Mesodermal cell (in vitro differentiated cells): ENCODE measurements around the gene RRAS2.
"Not testable (repeated sequence)": the region's sequence is repeated elsewhere in the genome, so short reads cannot be mapped to it uniquely, and the experiment has no call there.

Experiments
- H3K27ac ChIP-seq: 2 replicates; pipeline ENCODE4 v1.7.0; 2013; ENCODE audit warnings: mild to moderate bottlenecking, low read depth, low read length, moderate library complexity; ENCODE audit not compliant: severe bottlenecking
- H3K36me3 ChIP-seq: 2 replicates; pipeline ENCODE4 v1.7.1; 2013; ENCODE audit warnings: mild to moderate bottlenecking, low read length, moderate library complexity; ENCODE audit not compliant: control insufficient read depth, insufficient read depth
- H3K4me1 ChIP-seq: one replicate; pipeline ENCODE4 v1.7.1; 2013; ENCODE audit warnings: mild to moderate bottlenecking, low read length; ENCODE audit not compliant: insufficient read depth, control insufficient read depth, poor library complexity, severe bottlenecking
- H3K4me3 ChIP-seq: 2 replicates; pipeline ENCODE4 v1.7.0; 2013; ENCODE audit warnings: low read length, control low read depth, mild to moderate bottlenecking; ENCODE audit not compliant: insufficient read depth, poor library complexity, severe bottlenecking; ENCODE audit errors: extremely low read depth
- H3K9me3 ChIP-seq: 2 replicates; pipeline ENCODE4 v1.7.1; 2013; ENCODE audit warnings: mild to moderate bottlenecking, low read length, moderate library complexity; ENCODE audit not compliant: control insufficient read depth
- WGBS, 2 experiments: methylation state at CpG; one replicate each; pipeline ENCODE4 v1.1.5; 2013; ENCODE audit warnings: missing lambda C conversion rate in 2 of 2; ENCODE audit not compliant: insufficient coverage in 2 of 2; 5-methylcytosine and 5-hydroxymethylcytosine counted together

Gene RRAS2

GRCh38 chr11:14308114-14308896 is 50.7 kb downstream of the RRAS2 start:
- Histone ChIP-seq H3K27ac (no peak overlapping the region), H3K9me3 (no peaks in the 10 kb centered on the region), H3K36me3 (no peaks in the 10 kb centered on the region), H3K4me1 (peaks cover 7% of the 10 kb centered on the region), H3K4me3 (no peak overlapping the region)
- WGBS, 2 experiments = no CpG with 5 or more reads among the region's 5 CpGs

- H3K27ac ChIP-seq = no peak overlapping the region
- WGBS, 2 experiments = 94 to 100% methylated on average over 1 of the region's 1 CpG
- no peaks in the 10 kb centered on the region for H3K9me3 ChIP-seq
- H3K36me3 ChIP-seq = no peaks in the 10 kb centered on the region
- H3K4me3 ChIP-seq = no peak overlapping the region
- peaks cover 7% of the 10 kb centered on the region for H3K4me1 ChIP-seq
Observed at GRCh38 chr11:14306481-14306880, 52.5 kb downstream of the RRAS2 start.

- H3K36me3 ChIP-seq = no peaks in the 10 kb centered on the region
- H3K4me1 ChIP-seq = peaks cover 3% of the 10 kb centered on the region
- 100% methylated on average over 1 of the region's 7 CpGs; no CpG with 5 or more reads in 1 of the 2 experiments for WGBS, 2 experiments
- H3K9me3 ChIP-seq = no peaks in the 10 kb centered on the region
- no peak overlapping the region for H3K4me3 ChIP-seq
- H3K27ac ChIP-seq = no peak overlapping the region
Observed at GRCh38 chr11:14305649-14306048, 53.3 kb downstream of the RRAS2 start.

- Histone ChIP-seq H3K9me3 (no peaks in the 10 kb centered on the region), H3K27ac (no peak overlapping the region), H3K4me3 (no peak overlapping the region), H3K4me1 (peaks cover 13% of the 10 kb centered on the region), H3K36me3 (no peaks in the 10 kb centered on the region)
Observed at GRCh38 chr11:14304601-14305000, 54.4 kb downstream of the RRAS2 start.

DNA sequence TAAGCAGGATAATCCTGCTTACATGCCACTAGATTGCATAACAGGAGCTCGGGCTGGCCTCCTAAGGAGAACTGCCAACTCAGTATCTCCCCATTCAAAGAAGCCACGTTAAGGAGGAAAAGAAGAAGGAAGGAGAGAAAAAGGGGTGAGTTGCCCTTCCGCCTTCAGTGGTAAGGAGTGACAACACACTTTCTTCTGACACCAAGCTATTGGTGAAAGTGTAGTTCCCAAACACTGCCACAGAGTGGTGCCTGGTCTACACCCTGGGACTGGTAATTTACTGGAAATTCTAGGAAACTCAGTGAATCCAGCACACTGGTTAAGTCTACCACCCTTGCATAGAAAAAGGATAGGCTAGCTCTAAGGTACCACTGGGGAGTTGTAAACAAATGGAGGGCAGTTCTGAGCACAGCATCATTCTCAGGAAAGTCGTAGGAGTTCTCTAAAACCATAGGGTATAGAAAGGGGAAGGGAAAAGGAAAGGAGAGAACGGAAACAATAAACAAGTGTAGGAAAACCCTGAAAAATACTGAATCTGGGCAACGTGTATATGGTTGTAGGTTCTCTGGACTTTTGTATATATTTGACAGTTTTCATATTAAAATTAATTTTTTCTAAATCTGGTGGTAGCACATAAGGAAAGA is 58.2 kb downstream of the RRAS2 start:
- Histone ChIP-seq H3K4me3 (no peak overlapping the region), H3K4me1 (peaks cover 10% of the 10 kb centered on the region), H3K36me3 (peaks cover under 1% of the 10 kb centered on the region), H3K27ac (no peak overlapping the region), H3K9me3 (no peaks in the 10 kb centered on the region)
- 8 to 46% methylated on average over 1 to 2 of the region's 6 CpGs for WGBS, 2 experiments

GRCh38 chr11:14299921-14300320 is 59.1 kb downstream of the RRAS2 start:
- Histone ChIP-seq H3K9me3 (no peaks in the 10 kb centered on the region), H3K27ac (no peak overlapping the region), H3K36me3 (peaks cover 4% of the 10 kb centered on the region), H3K4me3 (no peak overlapping the region), H3K4me1 (peaks cover 10% of the 10 kb centered on the region)
- no CpG with 5 or more reads among the region's 1 CpG for WGBS, 2 experiments

DNA sequence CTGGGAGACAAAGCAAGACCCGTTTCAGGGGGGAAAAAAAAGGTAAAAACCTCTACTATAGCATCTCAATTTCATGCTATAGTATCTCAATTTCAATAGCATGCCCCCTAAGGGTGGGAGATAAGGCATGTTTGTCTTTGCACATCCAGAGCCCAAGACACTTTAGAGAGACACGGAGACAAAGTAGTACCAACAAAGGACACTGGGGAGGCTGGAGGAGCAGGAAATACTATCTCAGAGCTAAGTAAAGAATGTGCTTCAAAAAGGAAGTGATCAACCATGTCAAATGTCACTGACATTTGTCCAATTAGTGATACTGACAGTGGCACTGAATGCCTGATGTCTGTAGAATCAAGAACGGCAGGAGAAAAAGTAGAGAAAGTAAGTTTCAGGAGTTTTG is 68.6 kb downstream of the RRAS2 start:
- no peaks in the 10 kb centered on the region for H3K9me3 ChIP-seq
- H3K4me1 ChIP-seq = peaks cover 5% of the 10 kb centered on the region
- H3K27ac ChIP-seq = no peak overlapping the region
- no peak overlapping the region for H3K4me3 ChIP-seq
- peaks cover 55% of the 10 kb centered on the region for H3K36me3 ChIP-seq
- WGBS, 2 experiments = 86 to 100% methylated on average over 2 to 3 of the region's 3 CpGs

- no peak overlapping the region for H3K27ac ChIP-seq
Observed at GRCh38 chr11:14288189-14288935, 70.6 kb downstream of the RRAS2 start.

DNA sequence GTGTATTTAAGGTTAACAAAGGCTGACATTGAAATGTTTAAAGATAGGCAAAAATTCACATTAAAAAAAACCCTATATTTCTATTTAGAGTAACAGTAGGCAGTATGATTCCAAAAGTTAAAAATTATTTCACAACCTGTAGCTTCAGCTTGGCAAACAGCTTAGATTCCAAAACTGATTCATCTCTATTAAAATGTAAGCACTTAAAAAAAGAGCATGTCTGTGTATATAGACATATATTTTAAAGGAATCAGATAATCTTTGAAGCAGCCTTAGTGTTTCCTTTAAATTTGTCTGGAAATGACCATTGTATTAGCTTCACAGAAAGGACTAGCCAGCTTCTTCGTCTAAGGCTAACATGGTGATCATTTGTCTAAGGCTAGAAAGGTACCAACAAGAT is 80.1 kb downstream of the RRAS2 start:
- H3K4me1 ChIP-seq, H3K27ac ChIP-seq, H3K4me3 ChIP-seq, H3K9me3 ChIP-seq: not testable (repeated sequence)
- peaks cover 46% of the 10 kb centered on the region for H3K36me3 ChIP-seq
- 93 to 100% methylated on average over 1 of the region's 1 CpG for WGBS, 2 experiments

More at GRCh38 chr11:14288189-14288935, 70.6 kb downstream of the RRAS2 start:
- Histone ChIP-seq H3K9me3 (no peaks in the 10 kb centered on the region), H3K36me3 (peaks cover 48% of the 10 kb centered on the region), H3K4me3 (no peak overlapping the region), H3K4me1 (peaks cover 5% of the 10 kb centered on the region)
- WGBS, 2 experiments = 88 to 92% methylated on average over 1 of the region's 2 CpGs

GRCh38 chr11:14275076-14275475 is 83.9 kb downstream of the RRAS2 start:
- H3K4me1 ChIP-seq = no peaks in the 10 kb centered on the region
- H3K9me3 ChIP-seq = no peaks in the 10 kb centered on the region
- peak overlapping the region; percentile 47 for H3K27ac ChIP-seq
- H3K36me3 ChIP-seq = peaks cover 59% of the 10 kb centered on the region
- H3K4me3 ChIP-seq = no peak overlapping the region
